ENCODE measurements around the gene TMEM217. TPM values are rescaled to one million over a fixed set of nuclear protein-coding genes. Genes with fewer than 3 reads are reported as not detected.

The TMEM217 gene
- total and polyA plus RNA-seq, 7 donors, result 0.55 to 5.3 (median 0.80) TPM; not detected in 1

GRCh38 chr6:37260040-37260439 lies 2.1 kb upstream of the TMEM217 start:
- Histone ChIP-seq H3K4me1 (peaks cover 0 to 31% (median 20%) of the 10 kb centered on the region in 4 donors), H3K4me3 (no peak overlapping the region), H3K9me3 (no peaks in the 10 kb centered on the region), H3K27me3 (no peaks in the 10 kb centered on the region), H3K36me3 (no peaks in the 10 kb centered on the region), H3K27ac (no peak overlapping the region)
- intact Hi-C loops (cut with DNase I), result no loop called here
- no peak for TF ChIP-seq EP300 (IDR thresholded peaks at IDR 0.05)
- TF ChIP-seq POLR2A (IDR thresholded peaks at IDR 0.05), result no peak
- TF ChIP-seq CTCF (IDR thresholded peaks at IDR 0.05), result no peak
- no peak for TF ChIP-seq POLR2AphosphoS5 (IDR thresholded peaks at IDR 0.05)
- WGBS, 2 donors, result 76 to 83% methylated on average over 2 of the region's 2 CpGs
- no peak for DNase-seq

GRCh38 chr6:37259191-37259590 lies 1.2 kb upstream of the TMEM217 start:
- Histone ChIP-seq H3K36me3 (no peaks in the 10 kb centered on the region), H3K4me3 (no peak overlapping the region), H3K27me3 (no peaks in the 10 kb centered on the region), H3K4me1 (peaks cover 0 to 27% (median 19%) of the 10 kb centered on the region in 4 donors), H3K27ac (no peak overlapping the region), H3K9me3 (no peaks in the 10 kb centered on the region)
- intact Hi-C loops (cut with DNase I), result no loop called here
- 25 to 30% methylated on average over 2 of the region's 2 CpGs for WGBS, 2 donors
- no peak for DNase-seq
- TF ChIP-seq POLR2A (IDR thresholded peaks at IDR 0.05) (no peak), EP300 (IDR thresholded peaks at IDR 0.05) (no peak), CTCF (IDR thresholded peaks at IDR 0.05) (no peak), POLR2AphosphoS5 (IDR thresholded peaks at IDR 0.05) (no peak)

GRCh38 chr6:37258405-37259105 lies 611 bp upstream of the TMEM217 start:
- no peak for TF ChIP-seq POLR2AphosphoS5 (IDR thresholded peaks at IDR 0.05)
- no peak for TF ChIP-seq CTCF (IDR thresholded peaks at IDR 0.05)
- no peak for TF ChIP-seq POLR2A (IDR thresholded peaks at IDR 0.05)
- TF ChIP-seq EP300 (IDR thresholded peaks at IDR 0.05), result no peak
- WGBS, 2 donors, result 10 to 16% methylated on average over 11 of the region's 11 CpGs
- intact Hi-C loops (cut with DNase I), result no loop called here
- Histone ChIP-seq H3K27me3 (no peaks in the 10 kb centered on the region), H3K4me3 (peak overlapping the region; percentile 79 to 93 (median 81)), H3K36me3 (no peaks in the 10 kb centered on the region), H3K27ac (peak overlapping the region in 3 of 4 donors; percentile 79 to 85 (median 81)), H3K9me3 (no peaks in the 10 kb centered on the region), H3K4me1 (peaks cover 0 to 23% (median 19%) of the 10 kb centered on the region in 4 donors)
- no peak for DNase-seq

GRCh38 chr6:37257320-37257633 lies 667 bp downstream of the TMEM217 start:
- peak overlapping the region; percentile 79 to 93 (median 81) for H3K4me3 ChIP-seq
- H3K36me3 ChIP-seq, result no peaks in the 10 kb centered on the region
- WGBS, 2 donors, result 1% methylated on average over 9 of the region's 9 CpGs
- TF ChIP-seq POLR2A (IDR thresholded peaks at IDR 0.05) (no peak), EP300 (IDR thresholded peaks at IDR 0.05) (no peak), CTCF (IDR thresholded peaks at IDR 0.05) (no peak), POLR2AphosphoS5 (IDR thresholded peaks at IDR 0.05) (no peak)
- peaks cover 0 to 23% (median 19%) of the 10 kb centered on the region in 4 donors for H3K4me1 ChIP-seq
- H3K9me3 ChIP-seq, result no peaks in the 10 kb centered on the region
- no peak for DNase-seq
- no peaks in the 10 kb centered on the region for H3K27me3 ChIP-seq
- intact Hi-C loops (cut with DNase I), result no loop called here
- peak overlapping the region; percentile 77 to 85 (median 80) for H3K27ac ChIP-seq
